Upper lobe of left lung (tissue), 4 donors: Measurements from ENCODE around the gene LRRC52.

Source experiments
- EP300 ChIP-seq, 4 donors: sonication (generic); formaldehyde crosslinking; IDR thresholded peaks; one replicate each; pipeline ENCODE4 v1.5.1; 2017; ENCODE audit warnings: antibody characterized with exemption in 4 of 4, control low read depth in 2 of 4
- POLR2A ChIP-seq, 4 donors: fragments of 450-650 bp; IDR thresholded peaks; one replicate each; pipeline ENCODE4 v1.5.1; 2016 to 2017; ENCODE audit warnings: antibody characterized with exemption in 4 of 4, mild to moderate bottlenecking in 2 of 4
- POLR2AphosphoS5 ChIP-seq, 2 donors: sonication (generic); formaldehyde crosslinking; IDR thresholded peaks; one replicate each; pipeline ENCODE4 v1.5.1; 2017; ENCODE audit warnings: antibody characterized with exemption in 2 of 2
- TF ChIP-seq, protein P1 (sequence below), 6 experiments: fragments of 450-650 bp in 4 of 6; fragments of 200-600 bp in 2 of 6; sonication (generic) in 2 of 6; IDR thresholded peaks; one replicate each; pipeline ENCODE4 v1.5.1; 2016 to 2019; ENCODE audit warnings: antibody characterized with exemption in 6 of 6

DNA sequence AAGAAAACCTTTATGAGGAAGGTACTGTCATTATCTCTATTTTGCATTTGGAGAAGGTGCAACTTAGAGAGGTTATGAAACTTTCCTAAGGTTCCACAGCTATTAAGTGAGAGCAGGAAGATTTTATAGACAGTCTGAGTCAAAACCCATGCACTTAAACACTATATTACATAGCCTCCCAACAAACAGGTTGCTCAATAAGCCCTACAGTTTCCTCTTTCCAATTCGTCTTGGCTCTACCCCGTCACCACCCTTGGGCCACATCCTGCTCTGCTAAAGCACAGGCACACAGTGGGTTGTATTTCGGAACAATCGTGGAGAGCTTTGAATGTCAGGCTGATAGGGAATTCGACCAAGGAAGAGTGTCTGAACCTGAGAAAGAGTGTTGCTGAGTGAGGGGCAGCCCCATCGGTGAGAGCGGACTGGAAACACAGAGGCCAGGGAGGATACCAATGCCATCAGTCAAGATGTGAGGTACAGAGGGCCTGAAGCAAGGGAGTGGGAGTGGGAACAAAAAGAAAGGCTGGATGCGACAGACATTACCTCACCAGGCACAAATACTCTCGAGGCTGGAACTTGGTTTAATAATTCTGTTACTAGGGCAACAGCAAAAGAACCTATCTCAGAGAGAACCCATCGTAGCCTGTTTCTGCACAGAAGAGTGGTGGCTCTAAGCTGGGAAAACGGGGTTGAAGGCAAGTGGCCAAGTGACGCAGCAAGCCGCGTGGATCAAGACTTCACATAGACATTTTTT lies 6.3 kb upstream of the LRRC52 start:
- TF ChIP-seq, protein P1, sequence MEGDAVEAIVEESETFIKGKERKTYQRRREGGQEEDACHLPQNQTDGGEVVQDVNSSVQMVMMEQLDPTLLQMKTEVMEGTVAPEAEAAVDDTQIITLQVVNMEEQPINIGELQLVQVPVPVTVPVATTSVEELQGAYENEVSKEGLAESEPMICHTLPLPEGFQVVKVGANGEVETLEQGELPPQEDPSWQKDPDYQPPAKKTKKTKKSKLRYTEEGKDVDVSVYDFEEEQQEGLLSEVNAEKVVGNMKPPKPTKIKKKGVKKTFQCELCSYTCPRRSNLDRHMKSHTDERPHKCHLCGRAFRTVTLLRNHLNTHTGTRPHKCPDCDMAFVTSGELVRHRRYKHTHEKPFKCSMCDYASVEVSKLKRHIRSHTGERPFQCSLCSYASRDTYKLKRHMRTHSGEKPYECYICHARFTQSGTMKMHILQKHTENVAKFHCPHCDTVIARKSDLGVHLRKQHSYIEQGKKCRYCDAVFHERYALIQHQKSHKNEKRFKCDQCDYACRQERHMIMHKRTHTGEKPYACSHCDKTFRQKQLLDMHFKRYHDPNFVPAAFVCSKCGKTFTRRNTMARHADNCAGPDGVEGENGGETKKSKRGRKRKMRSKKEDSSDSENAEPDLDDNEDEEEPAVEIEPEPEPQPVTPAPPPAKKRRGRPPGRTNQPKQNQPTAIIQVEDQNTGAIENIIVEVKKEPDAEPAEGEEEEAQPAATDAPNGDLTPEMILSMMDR (IDR thresholded peaks at IDR 0.05), result no peak
- TF ChIP-seq POLR2AphosphoS5 (IDR thresholded peaks at IDR 0.05), result no peak
- TF ChIP-seq POLR2A (IDR thresholded peaks at IDR 0.05), result no peak
- no peak for TF ChIP-seq EP300 (IDR thresholded peaks at IDR 0.05)
